HG03095 (cell line): ENCODE data around the gene MEI1.

Experiments used
- ATAC-seq: cut with Tn5 transposase; IDR thresholded peaks from one replicate; pipeline ENCODE4 v1.9.1; 2021; ENCODE audit warnings: moderate library complexity; ENCODE audit not compliant: unreplicated experiment

The MEI1 gene

GRCh38 chr22:41781507-41781906 is 82.2 kb downstream of the MEI1 start:
- peak; percentile 9 for ATAC-seq

- ATAC-seq, result no peak
These were observed 83.0 kb downstream of the MEI1 start for GRCh38 chr22:41782316-41782715.

GRCh38 chr22:41782751-41783150 is 83.4 kb downstream of the MEI1 start:
- ATAC-seq, result no peak

DNA sequence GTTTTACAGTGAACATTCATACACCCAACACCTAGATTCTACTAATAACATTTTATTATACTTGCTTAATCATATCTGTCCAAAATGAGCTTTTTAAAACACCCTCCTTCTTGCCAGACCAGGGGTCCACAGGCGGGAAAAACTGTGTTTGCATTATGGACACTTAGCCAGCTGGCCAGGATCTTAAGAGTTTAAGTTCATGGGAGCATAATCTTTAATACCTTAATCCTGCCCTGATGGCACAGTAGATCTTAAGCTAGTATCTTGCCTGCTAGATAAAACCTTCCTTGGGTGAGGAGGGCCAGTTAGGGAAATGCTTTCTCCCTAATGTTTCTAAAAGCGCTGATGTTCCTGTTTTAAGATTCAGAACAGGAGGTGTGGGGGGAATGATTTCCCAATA is 88.0 kb downstream of the MEI1 start:
- ATAC-seq, result no peak

- ATAC-seq, result no peak
These were observed 94.6 kb downstream of the MEI1 start for GRCh38 chr22:41793871-41794270.

- ATAC-seq, result no peak
These were observed 99.4 kb downstream of the MEI1 start for GRCh38 chr22:41798736-41799135.

GRCh38 chr22:41799486-41800347 is 100.4 kb downstream of the MEI1 start:
- ATAC-seq, result peak; percentile 10

- peak; percentile 76 for ATAC-seq
These were observed 101.2 kb downstream of the MEI1 start, which contains the start of gene CCDC134 for GRCh38 chr22:41800348-41801146. Gene CCDC134, plus strand, starts transcription at chr22:41800679. Its CDS starts 8,212 bp downstream, at chr22:41808891.

- ATAC-seq, result no peak
These were observed 102.0 kb downstream of the MEI1 start for GRCh38 chr22:41801147-41801819.

DNA sequence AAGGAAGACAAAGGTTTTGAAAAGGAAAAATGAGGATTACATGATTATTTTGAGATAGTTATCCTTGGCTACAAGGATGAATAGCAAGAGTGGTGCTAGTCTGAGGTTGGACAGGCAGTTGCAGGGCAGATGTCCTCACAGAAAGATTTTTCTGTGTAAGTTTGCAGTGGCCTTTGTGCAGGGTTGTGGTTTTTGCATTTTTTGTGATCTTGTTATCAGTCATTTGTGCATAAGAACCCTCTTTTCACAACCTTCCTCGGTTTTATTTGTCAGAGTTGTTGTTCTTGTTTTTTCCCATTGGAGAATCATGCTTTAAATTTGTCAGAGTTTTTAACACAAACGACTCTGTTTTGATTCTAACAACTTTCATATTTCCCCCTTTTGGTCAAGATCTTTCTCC is 102.6 kb downstream of the MEI1 start:
- ATAC-seq, result no peak

- no peak for ATAC-seq
These were observed 106.3 kb downstream of the MEI1 start for GRCh38 chr22:41805639-41806038.

- no peak for ATAC-seq
These were observed 109.1 kb downstream of the MEI1 start for GRCh38 chr22:41808400-41808799.

- no peak for ATAC-seq
These were observed 110.7 kb downstream of the MEI1 start for GRCh38 chr22:41810022-41810421.

- ATAC-seq, result no peak
These were observed 113.7 kb downstream of the MEI1 start for GRCh38 chr22:41812805-41813545.

DNA sequence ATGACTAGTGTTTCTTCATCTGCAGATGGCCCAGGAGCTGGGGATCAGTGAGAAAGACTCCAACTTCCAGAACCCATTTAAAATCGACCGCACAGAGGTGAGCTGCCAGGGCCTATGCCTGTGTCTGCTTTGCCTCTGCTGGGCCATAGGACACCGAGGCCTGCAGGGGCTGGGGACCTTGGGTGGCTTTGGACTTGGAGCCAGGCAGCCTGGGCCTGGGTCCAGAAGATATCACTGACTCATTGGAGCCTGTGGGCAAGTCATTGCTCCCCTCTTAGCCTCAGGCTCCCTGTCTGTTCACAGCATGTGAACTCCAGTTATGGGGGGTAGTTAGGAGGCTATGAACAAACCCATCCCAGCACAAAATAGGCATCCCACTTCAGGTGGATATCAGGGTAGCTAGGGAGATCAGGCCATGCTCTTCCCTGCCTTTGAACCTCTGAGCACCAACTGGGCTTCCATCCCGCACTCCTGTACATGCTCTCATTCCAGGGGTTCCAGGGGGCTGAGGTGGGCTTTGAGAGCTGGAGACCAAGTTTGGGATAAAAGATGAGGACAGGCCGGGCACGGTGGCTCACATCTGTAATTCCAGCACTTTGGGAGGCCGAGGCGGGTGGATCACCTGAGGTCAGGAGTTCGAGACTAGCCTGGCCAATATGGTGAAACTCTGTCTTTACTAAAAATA is 114.6 kb downstream of the MEI1 start:
- ATAC-seq, result no peak

DNA sequence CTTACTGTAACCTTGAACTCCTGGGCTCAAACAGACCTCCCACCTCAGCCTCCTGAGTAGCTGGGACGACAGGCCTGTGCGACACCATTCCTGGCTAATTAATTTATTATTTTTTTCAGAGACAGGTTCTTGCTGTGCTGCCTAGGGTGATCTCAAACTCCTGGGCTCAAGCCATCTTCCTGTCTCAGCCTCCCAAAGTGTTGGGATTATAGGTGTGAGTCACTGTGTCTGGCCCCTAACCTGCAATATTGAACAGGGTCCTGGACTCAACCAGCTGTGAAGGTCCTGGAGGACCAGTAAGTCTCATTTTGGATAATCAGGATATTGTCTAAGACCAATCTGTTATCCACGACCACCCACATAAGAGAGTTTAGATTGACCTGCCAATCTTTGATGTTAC is 116.4 kb downstream of the MEI1 start:
- ATAC-seq, result no peak

DNA sequence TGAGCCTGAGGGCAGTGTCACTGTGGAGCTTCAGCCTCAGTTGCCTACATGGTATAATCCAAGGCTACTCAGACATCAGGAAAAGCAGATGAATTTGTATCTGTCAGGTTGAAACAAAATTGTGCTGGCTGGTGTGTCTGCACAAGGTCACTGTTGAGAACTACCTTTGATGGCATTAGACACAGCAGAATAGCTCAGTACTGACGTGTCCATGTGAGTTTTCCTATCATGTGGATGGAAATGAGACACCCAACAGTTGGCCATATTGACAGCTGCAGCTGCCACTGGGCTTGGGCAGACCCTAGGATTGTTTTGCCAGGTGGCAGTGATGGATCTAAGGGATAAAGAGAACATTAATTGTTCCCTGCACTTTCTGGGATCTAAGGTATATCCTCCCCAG is 116.9 kb downstream of the MEI1 start:
- no peak for ATAC-seq

DNA sequence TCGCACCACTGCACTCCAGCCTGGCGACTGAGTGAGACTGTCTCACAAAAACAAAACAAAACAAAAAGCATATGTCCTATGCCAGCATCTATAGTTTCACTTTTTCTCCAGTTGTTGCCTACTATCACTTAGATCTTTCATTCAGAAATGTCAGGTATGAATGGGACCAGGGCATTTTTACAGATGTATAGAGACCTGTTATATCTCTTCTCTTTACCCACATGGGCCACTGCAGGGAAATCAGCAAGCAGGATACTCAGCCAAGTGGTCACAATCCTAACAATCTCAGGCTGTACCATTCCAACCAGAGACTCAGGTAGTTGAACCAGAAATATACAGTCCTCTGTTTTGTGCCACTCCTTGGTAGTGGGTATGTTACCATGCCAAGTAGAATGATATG is 117.6 kb downstream of the MEI1 start:
- no peak for ATAC-seq

DNA sequence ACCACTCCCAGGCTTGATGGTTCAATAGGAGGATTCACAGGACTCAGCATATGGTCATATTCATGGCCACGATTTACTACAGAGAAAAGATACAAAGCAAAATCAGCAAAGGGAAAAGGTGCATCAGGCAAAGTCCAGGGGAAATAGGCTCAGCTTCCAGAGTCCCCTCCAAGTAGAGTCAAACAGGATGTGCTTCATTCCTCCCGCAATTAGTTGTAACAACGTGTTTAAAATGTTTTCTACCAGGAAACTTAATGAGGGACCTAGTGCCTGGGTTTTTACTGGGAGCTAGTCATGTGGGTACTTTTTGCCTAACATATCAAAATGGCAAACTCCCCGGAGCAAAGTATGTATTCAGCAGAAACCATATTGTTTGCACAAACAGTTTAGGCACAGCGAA is 118.7 kb downstream of the MEI1 start:
- ATAC-seq, result no peak

- no peak for ATAC-seq
These were observed 119.3 kb downstream of the MEI1 start for GRCh38 chr22:41818596-41818995.
